HepG2 (cell line): ENCODE results near the gene AP4S1. TPM values are rescaled to one million over a fixed set of nuclear protein-coding genes. Genes with fewer than 3 reads are reported as not detected.

Source experiments
- ATAC-seq: fragments of 200-7000 bp; cut with Tn5 transposase; 3 replicates; pipeline ENCODE4 v1.9.1; 2020; ENCODE audit warnings: mild to moderate bottlenecking, moderate library complexity
- BruUV-seq: library from RNA; stranded (reverse); fragments of 400-500 nt; replicated peaks from 2 replicates; lab custom pipeline; 2021; lab: Mats Ljungman, UMichigan
- CTCF ChIA-PET: fragments of 300-600 bp; formaldehyde crosslinking; extraction: SDS; loops from one replicate; lab custom pipeline; 2021; ENCODE audit warnings: low total read pairs, inconsistent platforms, low intra/inter-chr PET ratio; lab: Yijun Ruan, JAX
- POLR2A ChIA-PET: fragments of 350-600 bp; sonication (Branson Sonifier 250); formaldehyde crosslinking; loops from one replicate; lab custom pipeline; 2020; ENCODE audit warnings: antibody characterized with exemption, inconsistent platforms; lab: Yijun Ruan, JAX
- DNase-seq: peaks from one replicate; pipeline ENCODE4 v3.0.0-alpha.2; 2015; ENCODE audit warnings: low spot score
- FAIRE-seq: peaks from 3 replicates; lab custom pipeline; 2011; peaks lifted over from hg19 to GRCh38; lab: Jason Lieb, UNC
- H2AFZ ChIP-seq: one replicate; pipeline ENCODE4 v1.6.1; 2011; ENCODE audit warnings: low read length, inconsistent platforms
- H3K27ac ChIP-seq: fragments of 300-600 bp; 3 replicates; pipeline ENCODE4 v1.8.0; 2011; ENCODE audit warnings: mixed run types, mild to moderate bottlenecking, mixed read lengths, low read length, inconsistent platforms; ENCODE audit not compliant: insufficient read depth; ENCODE audit errors: extremely low read length
- H3K27me3 ChIP-seq, 2 experiments: fragments of 200-600 bp in 1 of 2; 2 replicates in 1 of 2; 3 replicates in 1 of 2; pipeline versions ENCODE4 v1.6.0 to v1.8.0; 2011; ENCODE audit warnings: low read length in 2 of 2, mild to moderate bottlenecking in 2 of 2, moderate library complexity in 2 of 2, inconsistent platforms in 1 of 2; ENCODE audit not compliant: insufficient read depth in 2 of 2, control insufficient read depth in 1 of 2
- H3K36me3 ChIP-seq, 2 experiments: fragments of 200-600 bp in 1 of 2; replicated peaks in 1 of 2; 2 replicates in 1 of 2; 3 replicates in 1 of 2; pipeline versions ENCODE4 v1.5.1 to v1.8.0; 2011; ENCODE audit warnings: low read length in 2 of 2, inconsistent platforms in 1 of 2; ENCODE audit not compliant: insufficient read depth in 2 of 2, control insufficient read depth in 1 of 2
- H3K4me1 ChIP-seq: 2 replicates; pipeline ENCODE4 v1.5.1; 2012; ENCODE audit warnings: low read length, inconsistent platforms; ENCODE audit not compliant: insufficient read depth
- H3K4me2 ChIP-seq: 2 replicates; pipeline ENCODE4 v1.6.0; 2011; ENCODE audit warnings: low read depth, low read length, inconsistent platforms
- H3K4me3 ChIP-seq, 3 experiments: fragments of 200-600 bp in 1 of 3; sonication (generic), shearing (Covaris generic) in 1 of 3; replicated peaks in 1 of 3; 2 replicates each; pipeline ENCODE4 v1.5.1; 2011 to 2016; ENCODE audit warnings: low read length in 3 of 3, inconsistent platforms in 2 of 3, low read depth in 2 of 3, mild to moderate bottlenecking in 2 of 3, control low read depth in 1 of 3, mixed read lengths in 1 of 3; ENCODE audit not compliant: insufficient read depth in 1 of 3
- H3K79me2 ChIP-seq: one replicate; pipeline ENCODE4 v1.6.1; 2011; ENCODE audit warnings: low read length, inconsistent platforms; ENCODE audit not compliant: insufficient read depth
- H3K9ac ChIP-seq: 2 replicates; pipeline ENCODE4 v1.6.0; 2011; ENCODE audit warnings: mild to moderate bottlenecking, low read depth, low read length, inconsistent platforms; ENCODE audit not compliant: insufficient read depth
- H3K9me3 ChIP-seq: 2 replicates; pipeline ENCODE4 v1.5.1; 2012; ENCODE audit warnings: mild to moderate bottlenecking, low read length
- H4K20me1 ChIP-seq: 2 replicates; pipeline ENCODE4 v1.6.0; 2011; ENCODE audit warnings: inconsistent platforms, mild to moderate bottlenecking, low read length, moderate library complexity; ENCODE audit not compliant: insufficient read depth
- BCL6 ChIP-seq: IDR thresholded peaks from 2 replicates; pipeline ENCODE4 v1.6.1; 2016; ENCODE audit warnings: missing genetic modification reagents, missing compliant biosample characterization
- DR1 ChIP-seq: sonication (generic); formaldehyde crosslinking; IDR thresholded peaks from 2 replicates; pipeline ENCODE4 v1.8.0; 2021; ENCODE audit warnings: mild to moderate bottlenecking, missing genetic modification reagents, inconsistent platforms
- FOSL2 ChIP-seq: sonication (generic); formaldehyde crosslinking; IDR thresholded peaks from 2 replicates; pipeline ENCODE4 v1.4.0; 2020; ENCODE audit warnings: missing genetic modification reagents
- JUN ChIP-seq: sonication (generic); formaldehyde crosslinking; IDR thresholded peaks from 2 replicates; pipeline ENCODE4 v1.4.0; 2020; ENCODE audit warnings: mild to moderate bottlenecking, missing genetic modification reagents
- KLF13 ChIP-seq: sonication (generic); formaldehyde crosslinking; IDR thresholded peaks from 2 replicates; pipeline ENCODE4 v1.4.0; 2020; ENCODE audit warnings: mild to moderate bottlenecking, missing genetic modification reagents
- MTF1 ChIP-seq: sonication (generic); formaldehyde crosslinking; IDR thresholded peaks from 2 replicates; pipeline ENCODE4 v1.5.0; 2020; ENCODE audit warnings: missing genetic modification reagents
- MZF1 ChIP-seq: sonication (generic); formaldehyde crosslinking; IDR thresholded peaks from 2 replicates; pipeline ENCODE4 v1.8.1; 2023; ENCODE audit warnings: mild to moderate bottlenecking, missing genetic modification reagents, borderline replicate concordance
- STAG1 ChIP-seq: sonication (generic); formaldehyde crosslinking; IDR thresholded peaks from 2 replicates; pipeline ENCODE4 v1.4.0; 2020; ENCODE audit warnings: missing genetic modification reagents
- TFAP4 ChIP-seq: sonication (generic); IDR thresholded peaks from 2 replicates; pipeline ENCODE4 v1.6.1; 2016; ENCODE audit warnings: low read depth, borderline replicate concordance
- TGIF2 ChIP-seq: IDR thresholded peaks from 2 replicates; pipeline ENCODE4 v1.6.1; 2016; ENCODE audit warnings: control low read depth, missing compliant biosample characterization
- THAP11 ChIP-seq: IDR thresholded peaks from 2 replicates; pipeline ENCODE4 v1.6.1; 2016; ENCODE audit warnings: missing biosample characterization, missing genetic modification reagents
- TMF1 ChIP-seq: sonication (generic); formaldehyde crosslinking; IDR thresholded peaks from 2 replicates; pipeline ENCODE4 v1.8.1; 2022; ENCODE audit warnings: low read depth, missing genetic modification reagents
- YY1 ChIP-seq: IDR thresholded peaks from 2 replicates; pipeline ENCODE4 v1.6.1; 2011; ENCODE audit warnings: low read length, low read depth, moderate library complexity, mild to moderate bottlenecking; ENCODE audit not compliant: insufficient read depth, insufficient replicate concordance
- ZNF280D ChIP-seq: sonication (generic); formaldehyde crosslinking; IDR thresholded peaks from 2 replicates; pipeline ENCODE4 v1.5.1; 2020; ENCODE audit warnings: mild to moderate bottlenecking, missing genetic modification reagents
- ZNF737 ChIP-seq: sonication (generic); formaldehyde crosslinking; IDR thresholded peaks from 2 replicates; pipeline ENCODE4 v1.5.0; 2020; ENCODE audit warnings: missing genetic modification reagents, mild to moderate bottlenecking, borderline replicate concordance
- WGBS: methylation state at CpG from one replicate; pipeline ENCODE4 v1.1.6; 2017; ENCODE audit warnings: low lambda C conversion rate; 5-methylcytosine and 5-hydroxymethylcytosine counted together
- in situ Hi-C: cut with HindIII; loops from 2 replicates; pipeline ENCODE4 v1.10.0; 2017; ENCODE audit warnings: low pct_unique_long_range_greater_than_20kb; ENCODE audit not compliant: extremely low pct_ligation_motif_present
- intact Hi-C: fragments of 100-400 bp; cut with micrococcal nuclease; formaldehyde crosslinking; loops from one replicate; pipeline ENCODE4 v1.10.0; 2022; ENCODE audit not compliant: unreplicated experiment
- polyA plus RNA-seq, 8 experiments: library from polyadenylated mRNA; depleted of rRNA in 3 of 8; stranded (reverse) in 7 of 8; unstranded in 1 of 8; fragments of >200 nt; fragmentation: Illumina TruSeq in 4 of 8; extraction: Trizol in 4 of 8; gene quantifications; 2 replicates each; pipeline versions ENCODE4 v1.2.1 to v1.2.3, GENCODE V29; 2011 to 2016; ENCODE audit warnings: low read depth in 4 of 8, missing spikeins in 1 of 8, mixed read lengths in 1 of 8; ENCODE audit not compliant: insufficient read depth in 1 of 8
- total RNA-seq, 5 experiments: library from RNA; depleted of rRNA; stranded (reverse); fragments of >200 nt; fragmentation: Illumina TruSeq; extraction: Trizol; gene quantifications; 2 replicates each; pipeline ENCODE4 v1.2.3, GENCODE V29; 2016; ENCODE audit warnings: low read depth in 1 of 5
- TF ChIP-seq, protein P1 (sequence below): sonication (generic); formaldehyde crosslinking; IDR thresholded peaks from 2 replicates; pipeline ENCODE4 v1.5.0; 2020; ENCODE audit warnings: missing genetic modification reagents
- TF ChIP-seq, protein P2 (sequence below): IDR thresholded peaks from 2 replicates; pipeline ENCODE4 v1.6.1; 2016; ENCODE audit warnings: low read depth, borderline replicate concordance
- TF ChIP-seq, protein P3 (sequence below), 2 experiments: sonication (generic) in 1 of 2; formaldehyde crosslinking in 1 of 2; IDR thresholded peaks; 2 replicates each; pipeline versions ENCODE4 v1.4.0 to v1.6.1; 2018 to 2020; ENCODE audit warnings: missing genetic modification reagents in 2 of 2, borderline replicate concordance in 1 of 2, low read depth in 1 of 2, mild to moderate bottlenecking in 1 of 2, missing biosample characterization in 1 of 2

AP4S1 gene
- total and polyA plus RNA-seq, 2 of the 13 experiments (the other 11 are each of a cell fraction or from before 2014, with no cell fraction given) = 3.9 to 21.1 TPM

DNA sequence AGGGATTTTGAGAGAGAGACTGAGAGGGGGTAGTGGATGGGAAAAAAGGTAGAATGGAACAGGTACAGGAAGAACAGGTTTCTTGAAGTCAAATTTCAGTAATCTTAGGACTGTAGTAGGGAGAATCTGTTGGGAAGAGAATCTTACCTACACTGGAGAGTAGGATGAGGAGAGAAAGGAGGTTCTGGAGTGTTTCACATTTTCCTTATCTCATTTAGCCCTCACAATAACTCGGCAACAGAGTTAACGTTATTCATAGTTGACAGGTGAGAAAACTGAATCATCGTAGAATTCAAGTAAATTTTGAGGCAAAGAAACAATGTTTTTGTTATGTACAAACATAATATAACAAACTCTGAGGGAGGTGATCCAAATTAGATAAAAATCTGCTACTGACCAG is 17.9 kb downstream of the AP4S1 start:
- ATAC-seq (no peak), FAIRE-seq (no peak), DNase-seq (no peak)
- Histone ChIP-seq H3K27ac (no peak overlapping the region), H3K4me2 (no peak overlapping the region), H3K4me3 (no peak overlapping the region), H3K9ac (no peak overlapping the region), H4K20me1 (no peaks in the 10 kb centered on the region), H2AFZ (no peak overlapping the region), H3K27me3 (no peaks in the 10 kb centered on the region), H3K79me2 (no peaks in the 10 kb centered on the region), H3K4me1 (peaks cover 13% of the 10 kb centered on the region), H3K36me3 (no peaks in the 10 kb centered on the region), H3K9me3 (no peaks in the 10 kb centered on the region)
- no peak for TF ChIP-seq ZNF280D
- TF ChIP-seq YY1 = no peak
- no peak for TF ChIP-seq STAG1
- TF ChIP-seq, protein P1, sequence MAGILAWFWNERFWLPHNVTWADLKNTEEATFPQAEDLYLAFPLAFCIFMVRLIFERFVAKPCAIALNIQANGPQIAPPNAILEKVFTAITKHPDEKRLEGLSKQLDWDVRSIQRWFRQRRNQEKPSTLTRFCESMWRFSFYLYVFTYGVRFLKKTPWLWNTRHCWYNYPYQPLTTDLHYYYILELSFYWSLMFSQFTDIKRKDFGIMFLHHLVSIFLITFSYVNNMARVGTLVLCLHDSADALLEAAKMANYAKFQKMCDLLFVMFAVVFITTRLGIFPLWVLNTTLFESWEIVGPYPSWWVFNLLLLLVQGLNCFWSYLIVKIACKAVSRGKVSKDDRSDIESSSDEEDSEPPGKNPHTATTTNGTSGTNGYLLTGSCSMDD (CRISPR knock-in tag) = no peak
- no peak for TF ChIP-seq TMF1 (CRISPR knock-in tag)
- TF ChIP-seq MZF1 (CRISPR knock-in tag) = no peak
- TF ChIP-seq, protein P2, sequence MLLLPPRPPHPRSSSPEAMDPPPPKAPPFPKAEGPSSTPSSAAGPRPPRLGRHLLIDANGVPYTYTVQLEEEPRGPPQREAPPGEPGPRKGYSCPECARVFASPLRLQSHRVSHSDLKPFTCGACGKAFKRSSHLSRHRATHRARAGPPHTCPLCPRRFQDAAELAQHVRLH (CRISPR knock-in tag) = no peak
- TF ChIP-seq JUN (CRISPR knock-in tag) = no peak
- TF ChIP-seq THAP11 (CRISPR knock-in tag) = no peak
- TF ChIP-seq, protein P3, sequence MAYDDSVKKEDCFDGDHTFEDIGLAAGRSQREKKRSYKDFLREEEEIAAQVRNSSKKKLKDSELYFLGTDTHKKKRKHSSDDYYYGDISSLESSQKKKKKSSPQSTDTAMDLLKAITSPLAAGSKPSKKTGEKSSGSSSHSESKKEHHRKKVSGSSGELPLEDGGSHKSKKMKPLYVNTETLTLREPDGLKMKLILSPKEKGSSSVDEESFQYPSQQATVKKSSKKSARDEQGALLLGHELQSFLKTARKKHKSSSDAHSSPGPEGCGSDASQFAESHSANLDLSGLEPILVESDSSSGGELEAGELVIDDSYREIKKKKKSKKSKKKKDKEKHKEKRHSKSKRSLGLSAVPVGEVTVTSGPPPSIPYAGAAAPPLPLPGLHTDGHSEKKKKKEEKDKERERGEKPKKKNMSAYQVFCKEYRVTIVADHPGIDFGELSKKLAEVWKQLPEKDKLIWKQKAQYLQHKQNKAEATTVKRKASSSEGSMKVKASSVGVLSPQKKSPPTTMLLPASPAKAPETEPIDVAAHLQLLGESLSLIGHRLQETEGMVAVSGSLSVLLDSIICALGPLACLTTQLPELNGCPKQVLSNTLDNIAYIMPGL (CRISPR knock-in tag; IDR thresholded peaks at IDR 0.05; ENCODE audit: borderline replicate concordance in 1 of 2, low read depth in 1 of 2) = no peak
- TF ChIP-seq TFAP4 = no peak
- TF ChIP-seq DR1 (CRISPR knock-in tag) = no peak
- no peak for TF ChIP-seq MTF1 (CRISPR knock-in tag)
- no peak for TF ChIP-seq BCL6 (CRISPR knock-in tag)
- no peak for TF ChIP-seq TGIF2 (CRISPR knock-in tag)
- TF ChIP-seq FOSL2 (CRISPR knock-in tag) = no peak
- TF ChIP-seq KLF13 = no peak
- TF ChIP-seq ZNF737 (CRISPR knock-in tag) = no peak
- BruUV-seq = no TSS peak
- 95% methylated on average over 3 of the region's 3 CpGs for WGBS
- CTCF ChIA-PET = no interaction called here
- POLR2A ChIA-PET = interaction anchor here (1.9 kb wide), 1 partner anchor 17 kb away, joined by 13 read pairs; the partner anchor contains the start of genes AP4S1 and STRN3
- intact Hi-C loops (no loop called here), in situ Hi-C loops (no loop called here)
